ENCODE data around the gene SPECC1. TPM values are rescaled to one million over a fixed set of nuclear protein-coding genes. Genes with fewer than 3 reads are reported as not detected.

The SPECC1 gene
- polyA plus RNA-seq, 1 of the 3 experiments (the other 2 are of a cell fraction): 11.2 TPM

DNA sequence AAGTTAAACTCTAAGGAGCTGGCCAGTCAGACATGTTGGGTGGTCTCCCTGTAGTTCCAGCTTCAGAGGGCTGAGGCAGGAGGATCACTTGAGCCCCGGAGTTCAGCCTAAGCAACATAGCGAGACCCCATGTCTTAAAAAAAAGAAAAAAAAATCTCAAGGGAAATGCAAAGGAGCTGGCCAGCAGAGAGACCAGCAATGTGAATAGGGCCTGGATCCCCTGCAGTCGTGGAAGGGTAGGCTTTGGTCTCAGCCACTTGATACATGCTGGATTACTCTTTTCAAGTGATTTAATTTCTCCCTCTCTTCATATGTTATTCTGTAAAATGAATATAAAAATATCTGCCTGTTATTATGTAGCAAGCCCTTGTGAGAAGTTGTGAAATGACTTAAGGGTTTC, 207.7 kb downstream of the SPECC1 start:
- Histone ChIP-seq H3K36me3 (replicated peaks in 1 of 2; ENCODE audit: control insufficient read depth in 1 of 2, insufficient read depth in 2 of 2, low read length in 1 of 2) (no peaks in the 10 kb centered on the region), H3K79me2 (ENCODE audit: insufficient read depth) (peaks cover 5% of the 10 kb centered on the region; the same call in 1 of the 2 replicates), H3F3A (replicated peaks; ENCODE audit: insufficient read depth) (no peaks in the 10 kb centered on the region), H4K20me1 (ENCODE audit: insufficient read depth) (no peaks in the 10 kb centered on the region), H3K9ac (no peak overlapping the region), H3K4me1 (ENCODE audit: control insufficient read depth in 1 of 2, insufficient read depth in 2 of 2, low read depth in 1 of 2, low read length in 1 of 2) (no peaks in the 10 kb centered on the region; a peak in 1 of 4 replicates), H3K27ac (ENCODE audit: low read depth in 2 of 2, low read length in 1 of 2) (no peak overlapping the region), H3K9me2 (no peaks in the 10 kb centered on the region), H3K27me3 (ENCODE audit: insufficient read depth) (no peaks in the 10 kb centered on the region), H3K4me2 (no peak overlapping the region), H3K4me3 (ENCODE audit: low read depth in 2 of 2, low read length in 1 of 2) (no peak overlapping the region), H3K9me3 (no peaks in the 10 kb centered on the region), H2AFZ (ENCODE audit: low read depth) (no peak overlapping the region)
- POLR2A ChIA-PET: no interaction called here
- no peak for TF ChIP-seq NRF1 (IDR thresholded peaks at IDR 0.05; ENCODE audit: low read depth, low read length)
- no peak for TF ChIP-seq NFIC (IDR thresholded peaks at IDR 0.05; ENCODE audit: borderline replicate concordance)
- no peak for TF ChIP-seq RFX5 (IDR thresholded peaks at IDR 0.05; ENCODE audit: low read length)
- TF ChIP-seq ELF1 (IDR thresholded peaks at IDR 0.05): no peak
- TF ChIP-seq RXRA (IDR thresholded peaks at IDR 0.05; ENCODE audit: borderline replicate concordance, low read depth): no peak
- no peak for TF ChIP-seq SIN3A (IDR thresholded peaks at IDR 0.05; ENCODE audit: borderline replicate concordance, low read depth, low read length)
- TF ChIP-seq, protein P1, sequence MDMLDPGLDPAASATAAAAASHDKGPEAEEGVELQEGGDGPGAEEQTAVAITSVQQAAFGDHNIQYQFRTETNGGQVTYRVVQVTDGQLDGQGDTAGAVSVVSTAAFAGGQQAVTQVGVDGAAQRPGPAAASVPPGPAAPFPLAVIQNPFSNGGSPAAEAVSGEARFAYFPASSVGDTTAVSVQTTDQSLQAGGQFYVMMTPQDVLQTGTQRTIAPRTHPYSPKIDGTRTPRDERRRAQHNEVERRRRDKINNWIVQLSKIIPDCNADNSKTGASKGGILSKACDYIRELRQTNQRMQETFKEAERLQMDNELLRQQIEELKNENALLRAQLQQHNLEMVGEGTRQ (IDR thresholded peaks at IDR 0.05; ENCODE audit: borderline replicate concordance, low read depth, low read length): no peak
- no peak for TF ChIP-seq RCOR1 (IDR thresholded peaks at IDR 0.05; ENCODE audit: low read length)
- no peak for DNase-seq
- 83% methylated on average over 3 of the region's 3 CpGs for WGBS (ENCODE audit: low lambda C conversion rate)
- CTCF ChIA-PET: interaction anchor here (1.1 to 1.4 kb wide), 3 partner anchors 9 to 12 kb away, joined by 3 to 12 read pairs (median 5); no protein-coding TSS in a partner anchor

DNA sequence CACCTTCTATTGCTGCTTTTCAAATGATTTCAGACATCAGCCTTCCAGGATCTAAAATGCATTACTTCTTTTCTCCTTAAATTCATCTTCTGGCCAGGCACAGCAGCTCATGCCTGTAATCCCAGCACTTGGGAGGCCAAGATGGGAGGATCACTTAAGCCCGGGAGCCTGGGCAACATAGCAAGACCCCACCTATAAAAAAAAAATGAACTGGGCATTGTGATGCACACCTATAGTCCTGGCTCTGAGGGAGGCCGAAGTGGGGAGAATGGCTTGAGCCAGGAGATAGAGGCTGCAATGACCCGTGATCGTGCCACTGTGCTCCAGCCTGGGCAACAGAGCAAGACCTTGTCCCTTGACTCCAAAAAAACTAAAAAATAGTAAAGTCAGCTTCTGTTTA, 208.5 kb downstream of the SPECC1 start:
- H4K20me1 ChIP-seq (ENCODE audit: insufficient read depth): no peaks in the 10 kb centered on the region
- no peaks in the 10 kb centered on the region for H3K27me3 ChIP-seq (ENCODE audit: insufficient read depth)
- H3F3A ChIP-seq (replicated peaks; ENCODE audit: insufficient read depth): no peaks in the 10 kb centered on the region
- ChIA-PET POLR2A (no interaction called here), CTCF (interaction anchor here (0.7 to 1.4 kb wide), 4 partner anchors 9 to 13 kb away, joined by 3 to 12 read pairs (median 4); no protein-coding TSS in a partner anchor)
- H3K9ac ChIP-seq: no peak overlapping the region
- DNase-seq: no peak
- H3K79me2 ChIP-seq (ENCODE audit: insufficient read depth): peaks cover 5% of the 10 kb centered on the region; the same call in 1 of the 2 replicates
- H3K27ac ChIP-seq (ENCODE audit: low read depth in 2 of 2, low read length in 1 of 2): no peak overlapping the region
- no peak overlapping the region for H3K4me2 ChIP-seq
- no peak overlapping the region for H2AFZ ChIP-seq (ENCODE audit: low read depth)
- H3K9me2 ChIP-seq: no peaks in the 10 kb centered on the region
- no peaks in the 10 kb centered on the region for H3K36me3 ChIP-seq (replicated peaks in 1 of 2; ENCODE audit: control insufficient read depth in 1 of 2, insufficient read depth in 2 of 2, low read length in 1 of 2)
- no peaks in the 10 kb centered on the region; a peak in 1 of 4 replicates for H3K4me1 ChIP-seq (ENCODE audit: control insufficient read depth in 1 of 2, insufficient read depth in 2 of 2, low read depth in 1 of 2, low read length in 1 of 2)
- 97% methylated on average over 4 of the region's 4 CpGs for WGBS (ENCODE audit: low lambda C conversion rate)
- H3K4me3 ChIP-seq (ENCODE audit: low read depth in 2 of 2, low read length in 1 of 2): no peak overlapping the region
- H3K9me3 ChIP-seq: no peaks in the 10 kb centered on the region
- no peak for TF ChIP-seq YY1 (IDR thresholded peaks at IDR 0.05; ENCODE audit: low read depth)
- no peak for TF ChIP-seq NRF1 (IDR thresholded peaks at IDR 0.05; ENCODE audit: low read depth, low read length)
- no peak for TF ChIP-seq MEF2A (IDR thresholded peaks at IDR 0.05; ENCODE audit: borderline replicate concordance, low read depth)
- TF ChIP-seq, protein P2, sequence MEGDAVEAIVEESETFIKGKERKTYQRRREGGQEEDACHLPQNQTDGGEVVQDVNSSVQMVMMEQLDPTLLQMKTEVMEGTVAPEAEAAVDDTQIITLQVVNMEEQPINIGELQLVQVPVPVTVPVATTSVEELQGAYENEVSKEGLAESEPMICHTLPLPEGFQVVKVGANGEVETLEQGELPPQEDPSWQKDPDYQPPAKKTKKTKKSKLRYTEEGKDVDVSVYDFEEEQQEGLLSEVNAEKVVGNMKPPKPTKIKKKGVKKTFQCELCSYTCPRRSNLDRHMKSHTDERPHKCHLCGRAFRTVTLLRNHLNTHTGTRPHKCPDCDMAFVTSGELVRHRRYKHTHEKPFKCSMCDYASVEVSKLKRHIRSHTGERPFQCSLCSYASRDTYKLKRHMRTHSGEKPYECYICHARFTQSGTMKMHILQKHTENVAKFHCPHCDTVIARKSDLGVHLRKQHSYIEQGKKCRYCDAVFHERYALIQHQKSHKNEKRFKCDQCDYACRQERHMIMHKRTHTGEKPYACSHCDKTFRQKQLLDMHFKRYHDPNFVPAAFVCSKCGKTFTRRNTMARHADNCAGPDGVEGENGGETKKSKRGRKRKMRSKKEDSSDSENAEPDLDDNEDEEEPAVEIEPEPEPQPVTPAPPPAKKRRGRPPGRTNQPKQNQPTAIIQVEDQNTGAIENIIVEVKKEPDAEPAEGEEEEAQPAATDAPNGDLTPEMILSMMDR (IDR thresholded peaks at IDR 0.05): no peak
- TF ChIP-seq, protein P3, sequence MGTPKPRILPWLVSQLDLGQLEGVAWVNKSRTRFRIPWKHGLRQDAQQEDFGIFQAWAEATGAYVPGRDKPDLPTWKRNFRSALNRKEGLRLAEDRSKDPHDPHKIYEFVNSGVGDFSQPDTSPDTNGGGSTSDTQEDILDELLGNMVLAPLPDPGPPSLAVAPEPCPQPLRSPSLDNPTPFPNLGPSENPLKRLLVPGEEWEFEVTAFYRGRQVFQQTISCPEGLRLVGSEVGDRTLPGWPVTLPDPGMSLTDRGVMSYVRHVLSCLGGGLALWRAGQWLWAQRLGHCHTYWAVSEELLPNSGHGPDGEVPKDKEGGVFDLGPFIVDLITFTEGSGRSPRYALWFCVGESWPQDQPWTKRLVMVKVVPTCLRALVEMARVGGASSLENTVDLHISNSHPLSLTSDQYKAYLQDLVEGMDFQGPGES (IDR thresholded peaks at IDR 0.05; ENCODE audit: low read depth, low read length): no peak
- no peak for TF ChIP-seq MXI1 (IDR thresholded peaks at IDR 0.05; ENCODE audit: low read depth, low read length)
- TF ChIP-seq GATA2 (CRISPR knock-in tag; IDR thresholded peaks at IDR 0.05): no peak
- TF ChIP-seq, protein P4, sequence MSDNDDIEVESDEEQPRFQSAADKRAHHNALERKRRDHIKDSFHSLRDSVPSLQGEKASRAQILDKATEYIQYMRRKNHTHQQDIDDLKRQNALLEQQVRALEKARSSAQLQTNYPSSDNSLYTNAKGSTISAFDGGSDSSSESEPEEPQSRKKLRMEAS (IDR thresholded peaks at IDR 0.05; ENCODE audit: low read depth): no peak
- TF ChIP-seq, protein P5, sequence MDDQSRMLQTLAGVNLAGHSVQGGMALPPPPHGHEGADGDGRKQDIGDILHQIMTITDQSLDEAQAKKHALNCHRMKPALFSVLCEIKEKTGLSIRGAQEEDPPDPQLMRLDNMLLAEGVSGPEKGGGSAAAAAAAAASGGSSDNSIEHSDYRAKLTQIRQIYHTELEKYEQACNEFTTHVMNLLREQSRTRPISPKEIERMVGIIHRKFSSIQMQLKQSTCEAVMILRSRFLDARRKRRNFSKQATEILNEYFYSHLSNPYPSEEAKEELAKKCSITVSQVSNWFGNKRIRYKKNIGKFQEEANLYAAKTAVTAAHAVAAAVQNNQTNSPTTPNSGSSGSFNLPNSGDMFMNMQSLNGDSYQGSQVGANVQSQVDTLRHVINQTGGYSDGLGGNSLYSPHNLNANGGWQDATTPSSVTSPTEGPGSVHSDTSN (IDR thresholded peaks at IDR 0.05): no peak
- TF ChIP-seq, protein P6, sequence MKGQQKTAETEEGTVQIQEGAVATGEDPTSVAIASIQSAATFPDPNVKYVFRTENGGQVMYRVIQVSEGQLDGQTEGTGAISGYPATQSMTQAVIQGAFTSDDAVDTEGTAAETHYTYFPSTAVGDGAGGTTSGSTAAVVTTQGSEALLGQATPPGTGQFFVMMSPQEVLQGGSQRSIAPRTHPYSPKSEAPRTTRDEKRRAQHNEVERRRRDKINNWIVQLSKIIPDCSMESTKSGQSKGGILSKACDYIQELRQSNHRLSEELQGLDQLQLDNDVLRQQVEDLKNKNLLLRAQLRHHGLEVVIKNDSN (IDR thresholded peaks at IDR 0.05; ENCODE audit: borderline replicate concordance, low read depth): no peak
- TF ChIP-seq RXRA (IDR thresholded peaks at IDR 0.05; ENCODE audit: borderline replicate concordance, low read depth): no peak
- no peak for TF ChIP-seq CHD2 (IDR thresholded peaks at IDR 0.05; ENCODE audit: low read length, partially characterized antibody)
- TF ChIP-seq RCOR1 (IDR thresholded peaks at IDR 0.05; ENCODE audit: low read length): no peak
- no peak for TF ChIP-seq POLR2AphosphoS5 (IDR thresholded peaks at IDR 0.05; ENCODE audit: low read depth, low read length)
- TF ChIP-seq FOXJ3 (CRISPR knock-in tag; IDR thresholded peaks at IDR 0.05): no peak
- TF ChIP-seq, protein P1 (IDR thresholded peaks at IDR 0.05; ENCODE audit: borderline replicate concordance, low read depth, low read length): no peak
- TF ChIP-seq RAD21 (IDR thresholded peaks at IDR 0.05; ENCODE audit: low read length): no peak
- TF ChIP-seq GABPA (IDR thresholded peaks at IDR 0.05; ENCODE audit: low read depth): no peak
